Neural cell (in vitro differentiated cells): ENCODE results near the gene SHOX. TPM values are rescaled to one million over a fixed set of nuclear protein-coding genes. Genes with fewer than 3 reads are reported as not detected.

Experiments used
- H2AFZ ChIP-seq: fragments of 200-600, 300-800 bp; sonication (generic), shearing (Covaris generic); 2 replicates; pipeline ENCODE4 v1.6.0; 2014; ENCODE audit warnings: low read depth, mild to moderate bottlenecking, antibody characterized with exemption, low read length, moderate library complexity
- H3F3A ChIP-seq: fragments of 200-600 bp; shearing (Covaris generic); 2 replicates; pipeline ENCODE4 v1.6.1; 2016; ENCODE audit warnings: mild to moderate bottlenecking, moderate library complexity, mixed read lengths, antibody characterized with exemption, low read length; ENCODE audit not compliant: insufficient read depth, poor library complexity, severe bottlenecking
- H3K27ac ChIP-seq: fragments of 200-600, 300-800 bp; sonication (generic), shearing (Covaris generic); 2 replicates; pipeline ENCODE4 v1.5.1; 2014; ENCODE audit warnings: mild to moderate bottlenecking, low read length, moderate library complexity
- H3K27me3 ChIP-seq: fragments of 300-800, 200-600 bp; sonication (generic), shearing (Covaris generic); 2 replicates; pipeline ENCODE4 v1.6.0; 2014; ENCODE audit warnings: mild to moderate bottlenecking, low read depth, low read length, moderate library complexity; ENCODE audit not compliant: insufficient read depth
- H3K36me3 ChIP-seq: fragments of 300-800, 200-600 bp; sonication (generic), shearing (Covaris generic); 2 replicates; pipeline ENCODE4 v1.5.1; 2014; ENCODE audit warnings: mild to moderate bottlenecking, antibody characterized with exemption, low read length, moderate library complexity; ENCODE audit not compliant: insufficient read depth
- H3K4me2 ChIP-seq: fragments of 300-800, 200-600 bp; sonication (generic), shearing (Covaris generic); 2 replicates; pipeline ENCODE4 v1.6.0; 2014; ENCODE audit warnings: mild to moderate bottlenecking, low read length
- H3K4me3 ChIP-seq: fragments of 300-800, 200-600 bp; sonication (generic), shearing (Covaris generic); 2 replicates; pipeline ENCODE4 v1.5.1; 2014; ENCODE audit warnings: mild to moderate bottlenecking, low read length, moderate library complexity
- H3K79me2 ChIP-seq: fragments of 200-600 bp; shearing (Covaris generic); replicated peaks from 2 replicates; pipeline ENCODE4 v1.6.0; 2014; ENCODE audit warnings: mild to moderate bottlenecking, low read length, moderate library complexity; ENCODE audit not compliant: insufficient read depth
- H3K9ac ChIP-seq: fragments of 300-800, 200-600 bp; sonication (generic), shearing (Covaris generic); 2 replicates; pipeline ENCODE4 v1.6.1; 2016; ENCODE audit warnings: mild to moderate bottlenecking, low read length, mixed read lengths
- H3K9me2 ChIP-seq: fragments of 200-600 bp; shearing (Covaris generic); 2 replicates; pipeline ENCODE4 v1.6.1; 2016; ENCODE audit warnings: mild to moderate bottlenecking, low read length, mixed read lengths; ENCODE audit not compliant: insufficient read depth
- H3K9me3 ChIP-seq: fragments of 200-600, 300-800 bp; sonication (generic), shearing (Covaris generic); 2 replicates; pipeline ENCODE4 v1.6.1; 2016; ENCODE audit warnings: mild to moderate bottlenecking, mixed run types, low read length, moderate library complexity, mixed read lengths
- H4K20me1 ChIP-seq: fragments of 200-600 bp; shearing (Covaris generic); 2 replicates; pipeline ENCODE4 v1.6.1; 2016; ENCODE audit warnings: mild to moderate bottlenecking, mixed run types; ENCODE audit not compliant: insufficient read depth
- EP300 ChIP-seq: fragments of 450-650 bp; conservative IDR thresholded peaks from 2 replicates; pipeline ENCODE4 v1.6.1; 2014; ENCODE audit warnings: antibody characterized with exemption, mild to moderate bottlenecking, moderate library complexity; ENCODE audit not compliant: poor library complexity, severe bottlenecking
- EZH2 ChIP-seq: fragments of 200-600, 300-800 bp; shearing (Covaris generic), sonication (generic); IDR thresholded peaks from 2 replicates; pipeline ENCODE4 v1.6.1; 2014; ENCODE audit warnings: antibody characterized with exemption, low read length, borderline replicate concordance, mild to moderate bottlenecking; ENCODE audit not compliant: insufficient read depth, poor library complexity, severe bottlenecking
- MXI1 ChIP-seq: fragments of 450-650 bp; conservative IDR thresholded peaks from 2 replicates; pipeline ENCODE4 v1.6.1; 2014; ENCODE audit warnings: antibody characterized with exemption, mild to moderate bottlenecking; ENCODE audit not compliant: poor library complexity, severe bottlenecking
- POLR2AphosphoS5 ChIP-seq: IDR thresholded peaks from 2 replicates; pipeline ENCODE4 v1.6.1; 2012
- RAD21 ChIP-seq: fragments of 450-650 bp; conservative IDR thresholded peaks from 2 replicates; pipeline ENCODE4 v1.6.1; 2014; ENCODE audit warnings: antibody characterized with exemption, mild to moderate bottlenecking, moderate library complexity
- SMC3 ChIP-seq: fragments of 450-650 bp; conservative IDR thresholded peaks from 2 replicates; pipeline ENCODE4 v1.6.1; 2014; ENCODE audit warnings: antibody characterized with exemption, mild to moderate bottlenecking, moderate library complexity; ENCODE audit not compliant: poor library complexity
- TAF1 ChIP-seq: IDR thresholded peaks from 2 replicates; pipeline ENCODE4 v1.6.1; 2012; ENCODE audit warnings: low read depth
- polyA plus RNA-seq: library from polyadenylated mRNA; depleted of rRNA; stranded (reverse); fragments of >200 nt; gene quantifications from 2 replicates; pipeline ENCODE4 v1.2.3, GENCODE V29; 2014
- TF ChIP-seq, protein P1 (sequence below): IDR thresholded peaks from 2 replicates; pipeline ENCODE4 v1.6.1; 2012; ENCODE audit warnings: borderline replicate concordance
- TF ChIP-seq, protein P2 (sequence below): fragments of 450-650 bp; IDR thresholded peaks from 2 replicates; pipeline ENCODE4 v1.5.1; 2014; ENCODE audit warnings: antibody characterized with exemption, mild to moderate bottlenecking, moderate library complexity; ENCODE audit not compliant: poor library complexity, severe bottlenecking

The SHOX gene
- polyA plus RNA-seq, 1 donor from 2014 or later = not detected

DNA sequence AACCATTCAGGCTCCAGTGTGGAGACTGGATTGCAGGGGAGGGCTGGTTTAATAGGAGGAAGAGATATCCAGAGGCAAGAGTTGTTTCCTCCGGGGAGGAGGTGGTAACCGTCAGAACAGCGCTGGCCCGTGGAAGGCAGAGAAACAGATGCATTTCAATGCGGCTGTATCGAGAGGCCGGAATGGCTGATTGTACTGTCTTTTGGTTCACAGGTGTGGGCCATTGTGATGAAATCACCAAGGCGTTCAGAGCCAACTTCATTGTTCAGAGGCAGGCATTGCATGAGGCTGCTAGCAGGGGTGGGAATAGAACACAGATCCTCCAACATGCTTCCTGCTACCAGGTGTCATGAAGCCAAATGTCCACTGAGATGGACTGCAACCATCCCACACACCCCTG is 53.0 kb downstream of the SHOX start:
- H3K4me3 ChIP-seq = no peak overlapping the region
- no peaks in the 10 kb centered on the region for H3K9me3 ChIP-seq
- H3K36me3 ChIP-seq = no peaks in the 10 kb centered on the region
- H4K20me1 ChIP-seq = no peaks in the 10 kb centered on the region
- H3K9me2 ChIP-seq = no peaks in the 10 kb centered on the region
- peaks cover 4% of the 10 kb centered on the region for H3K27me3 ChIP-seq
- no peak overlapping the region for H3K9ac ChIP-seq
- no peaks in the 10 kb centered on the region for H3K79me2 ChIP-seq
- no peak for TF ChIP-seq TAF1
- no peak for TF ChIP-seq SMC3
- no peak for TF ChIP-seq POLR2AphosphoS5
- no peak for TF ChIP-seq RAD21
- no peak for TF ChIP-seq EZH2
- TF ChIP-seq, protein P1, sequence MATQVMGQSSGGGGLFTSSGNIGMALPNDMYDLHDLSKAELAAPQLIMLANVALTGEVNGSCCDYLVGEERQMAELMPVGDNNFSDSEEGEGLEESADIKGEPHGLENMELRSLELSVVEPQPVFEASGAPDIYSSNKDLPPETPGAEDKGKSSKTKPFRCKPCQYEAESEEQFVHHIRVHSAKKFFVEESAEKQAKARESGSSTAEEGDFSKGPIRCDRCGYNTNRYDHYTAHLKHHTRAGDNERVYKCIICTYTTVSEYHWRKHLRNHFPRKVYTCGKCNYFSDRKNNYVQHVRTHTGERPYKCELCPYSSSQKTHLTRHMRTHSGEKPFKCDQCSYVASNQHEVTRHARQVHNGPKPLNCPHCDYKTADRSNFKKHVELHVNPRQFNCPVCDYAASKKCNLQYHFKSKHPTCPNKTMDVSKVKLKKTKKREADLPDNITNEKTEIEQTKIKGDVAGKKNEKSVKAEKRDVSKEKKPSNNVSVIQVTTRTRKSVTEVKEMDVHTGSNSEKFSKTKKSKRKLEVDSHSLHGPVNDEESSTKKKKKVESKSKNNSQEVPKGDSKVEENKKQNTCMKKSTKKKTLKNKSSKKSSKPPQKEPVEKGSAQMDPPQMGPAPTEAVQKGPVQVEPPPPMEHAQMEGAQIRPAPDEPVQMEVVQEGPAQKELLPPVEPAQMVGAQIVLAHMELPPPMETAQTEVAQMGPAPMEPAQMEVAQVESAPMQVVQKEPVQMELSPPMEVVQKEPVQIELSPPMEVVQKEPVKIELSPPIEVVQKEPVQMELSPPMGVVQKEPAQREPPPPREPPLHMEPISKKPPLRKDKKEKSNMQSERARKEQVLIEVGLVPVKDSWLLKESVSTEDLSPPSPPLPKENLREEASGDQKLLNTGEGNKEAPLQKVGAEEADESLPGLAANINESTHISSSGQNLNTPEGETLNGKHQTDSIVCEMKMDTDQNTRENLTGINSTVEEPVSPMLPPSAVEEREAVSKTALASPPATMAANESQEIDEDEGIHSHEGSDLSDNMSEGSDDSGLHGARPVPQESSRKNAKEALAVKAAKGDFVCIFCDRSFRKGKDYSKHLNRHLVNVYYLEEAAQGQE = no peak
- TF ChIP-seq, protein P2, sequence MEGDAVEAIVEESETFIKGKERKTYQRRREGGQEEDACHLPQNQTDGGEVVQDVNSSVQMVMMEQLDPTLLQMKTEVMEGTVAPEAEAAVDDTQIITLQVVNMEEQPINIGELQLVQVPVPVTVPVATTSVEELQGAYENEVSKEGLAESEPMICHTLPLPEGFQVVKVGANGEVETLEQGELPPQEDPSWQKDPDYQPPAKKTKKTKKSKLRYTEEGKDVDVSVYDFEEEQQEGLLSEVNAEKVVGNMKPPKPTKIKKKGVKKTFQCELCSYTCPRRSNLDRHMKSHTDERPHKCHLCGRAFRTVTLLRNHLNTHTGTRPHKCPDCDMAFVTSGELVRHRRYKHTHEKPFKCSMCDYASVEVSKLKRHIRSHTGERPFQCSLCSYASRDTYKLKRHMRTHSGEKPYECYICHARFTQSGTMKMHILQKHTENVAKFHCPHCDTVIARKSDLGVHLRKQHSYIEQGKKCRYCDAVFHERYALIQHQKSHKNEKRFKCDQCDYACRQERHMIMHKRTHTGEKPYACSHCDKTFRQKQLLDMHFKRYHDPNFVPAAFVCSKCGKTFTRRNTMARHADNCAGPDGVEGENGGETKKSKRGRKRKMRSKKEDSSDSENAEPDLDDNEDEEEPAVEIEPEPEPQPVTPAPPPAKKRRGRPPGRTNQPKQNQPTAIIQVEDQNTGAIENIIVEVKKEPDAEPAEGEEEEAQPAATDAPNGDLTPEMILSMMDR = no peak
- TF ChIP-seq EP300 = no peak
- no peak for TF ChIP-seq MXI1
- H3F3A ChIP-seq = no peaks in the 10 kb centered on the region
- H3K27ac ChIP-seq = no peak overlapping the region
- H2AFZ ChIP-seq = no peak overlapping the region
- H3K4me2 ChIP-seq = no peak overlapping the region

DNA sequence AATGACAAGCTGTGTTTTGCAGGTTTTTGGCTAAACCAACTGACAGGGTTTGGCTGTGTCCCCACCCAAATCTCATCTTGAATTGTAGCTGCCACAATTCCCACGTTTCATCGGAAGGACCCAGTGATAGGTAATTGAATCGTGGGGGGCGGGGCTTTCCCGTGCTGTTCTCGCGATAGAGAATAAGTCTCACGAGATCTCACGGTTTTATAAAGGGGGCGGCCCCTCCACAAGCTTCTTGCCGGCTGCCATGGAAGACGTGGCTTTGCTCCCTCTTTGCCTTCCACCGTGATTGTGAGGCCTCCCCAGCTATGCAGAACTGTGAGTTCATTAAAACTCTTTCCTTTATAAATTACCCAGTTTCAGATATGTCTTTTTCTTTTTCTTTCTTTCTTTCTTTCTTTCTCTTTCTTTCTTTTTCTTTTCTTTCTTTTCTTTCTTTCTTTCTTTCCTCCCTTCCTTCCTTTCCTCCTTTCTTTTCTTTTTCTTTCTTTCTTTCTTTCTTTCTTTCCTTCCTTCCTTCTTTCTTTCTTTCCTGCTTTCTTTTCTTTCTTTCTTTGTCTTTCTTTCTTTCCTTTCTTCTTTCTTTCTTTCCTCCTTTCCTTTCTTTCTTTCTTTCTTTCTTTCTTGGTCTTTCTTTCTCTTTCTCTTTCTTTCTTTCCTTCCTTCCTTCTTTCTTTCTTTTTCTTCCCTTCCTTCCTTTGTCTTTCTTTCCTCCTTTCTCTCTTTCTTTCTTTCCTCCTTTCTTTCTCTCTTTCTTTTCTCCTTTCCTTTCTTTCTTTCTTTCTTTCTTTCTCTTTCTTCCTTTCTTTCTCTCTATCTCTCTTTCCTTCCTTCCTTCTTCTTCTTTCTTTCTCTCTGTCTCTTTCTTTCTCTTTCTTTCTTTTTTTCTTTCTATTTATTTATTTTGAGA is 54.8 kb downstream of the SHOX start:
- Histone ChIP-seq H3K36me3 (no peaks in the 10 kb centered on the region), H3K4me3 (no peak overlapping the region), H3K79me2 (no peaks in the 10 kb centered on the region), H3K9ac (no peak overlapping the region), H3K27ac (no peak overlapping the region), H2AFZ (no peak overlapping the region), H3K9me3 (no peaks in the 10 kb centered on the region), H4K20me1 (no peaks in the 10 kb centered on the region), H3K27me3 (peaks cover 4% of the 10 kb centered on the region), H3K9me2 (no peaks in the 10 kb centered on the region), H3K4me2 (no peak overlapping the region), H3F3A (no peaks in the 10 kb centered on the region)
- no peak for TF ChIP-seq SMC3
- TF ChIP-seq EZH2 = no peak
- no peak for TF ChIP-seq POLR2AphosphoS5
- TF ChIP-seq, protein P2 = no peak
- TF ChIP-seq EP300 = no peak
- TF ChIP-seq RAD21 = no peak
- no peak for TF ChIP-seq MXI1
- TF ChIP-seq, protein P1 = no peak
- TF ChIP-seq TAF1 = no peak
